Smooth muscle cell (in vitro differentiated cells): Measurements from ENCODE around the gene PSMD5. TPM values are rescaled to one million over a fixed set of nuclear protein-coding genes. Genes with fewer than 3 reads are reported as not detected.

Experiments used
- DNase-seq: peaks from one replicate; lab custom pipeline; 2025; ENCODE audit not compliant: unreplicated experiment; lab: John Stamatoyannopoulos, UW
- H2AFZ ChIP-seq: fragments of 200-600 bp; sonication (generic); 2 replicates; pipeline ENCODE4 v1.6.0; 2016; ENCODE audit warnings: antibody characterized with exemption, low read depth, mild to moderate bottlenecking
- H3F3A ChIP-seq: fragments of 200-600 bp; sonication (generic); 2 replicates; pipeline ENCODE4 v1.6.0; 2017; ENCODE audit warnings: antibody characterized with exemption, low read depth
- H3K27ac ChIP-seq: fragments of 200-600 bp; sonication (generic); 2 replicates; pipeline ENCODE4 v1.5.1; 2016; ENCODE audit warnings: low read depth, mild to moderate bottlenecking
- H3K27me3 ChIP-seq: fragments of 200-600 bp; sonication (generic); 2 replicates; pipeline ENCODE4 v1.6.1; 2016; ENCODE audit warnings: low read depth, mild to moderate bottlenecking
- H3K36me3 ChIP-seq: fragments of 200-600 bp; sonication (generic); 2 replicates; pipeline ENCODE4 v1.5.1; 2016; ENCODE audit warnings: low read depth
- H3K4me1 ChIP-seq: fragments of 200-600 bp; sonication (generic); 2 replicates; pipeline ENCODE4 v1.5.1; 2016; ENCODE audit warnings: low read depth
- H3K4me2 ChIP-seq: fragments of 200-600 bp; sonication (generic); 2 replicates; pipeline ENCODE4 v1.6.0; 2016; ENCODE audit warnings: mild to moderate bottlenecking
- H3K4me3 ChIP-seq: fragments of 200-600 bp; sonication (generic); 2 replicates; pipeline ENCODE4 v1.5.1; 2016; ENCODE audit warnings: mild to moderate bottlenecking
- H3K79me2 ChIP-seq: fragments of 200-600 bp; sonication (generic); 2 replicates; pipeline ENCODE4 v1.6.0; 2016; ENCODE audit warnings: low read depth, mild to moderate bottlenecking
- H3K9ac ChIP-seq: fragments of 200-600 bp; sonication (generic); 2 replicates; pipeline ENCODE4 v1.6.0; 2016; ENCODE audit warnings: low read depth
- H3K9me3 ChIP-seq: fragments of 200-600 bp; sonication (generic); replicated peaks from 2 replicates; pipeline ENCODE4 v1.5.1; 2016; ENCODE audit warnings: low read depth
- H4K20me1 ChIP-seq: fragments of 200-600 bp; sonication (generic); 2 replicates; pipeline ENCODE4 v1.6.0; 2016; ENCODE audit warnings: low read depth
- WGBS: methylation state at CpG from one replicate; pipeline ENCODE4 v1.1.7; 2016; ENCODE audit warnings: low lambda C conversion rate; 5-methylcytosine and 5-hydroxymethylcytosine counted together
- polyA plus RNA-seq: library from polyadenylated mRNA; unstranded; fragments of >200 nt; fragmentation: Nextera tagmentation; extraction: Ambion mirVana; gene quantifications from 2 replicates; pipeline ENCODE4 v1.2.1, GENCODE V29; 2016
- total RNA-seq: library from RNA; depleted of rRNA; stranded (reverse); fragments of >200 nt; gene quantifications from 2 replicates; pipeline ENCODE4 v1.2.3, GENCODE V29; 2014
- TF ChIP-seq, protein P1 (sequence below): fragments of 200-600 bp; sonication (generic); IDR thresholded peaks from 2 replicates; pipeline ENCODE4 v1.5.1; 2017; ENCODE audit warnings: borderline replicate concordance, mild to moderate bottlenecking, antibody characterized with exemption; ENCODE audit not compliant: insufficient read depth, poor library complexity, severe bottlenecking

PSMD5 gene
- total and polyA plus RNA-seq, 2 experiments from 2014 or later, result 14.4 to 18.6 TPM

DNA sequence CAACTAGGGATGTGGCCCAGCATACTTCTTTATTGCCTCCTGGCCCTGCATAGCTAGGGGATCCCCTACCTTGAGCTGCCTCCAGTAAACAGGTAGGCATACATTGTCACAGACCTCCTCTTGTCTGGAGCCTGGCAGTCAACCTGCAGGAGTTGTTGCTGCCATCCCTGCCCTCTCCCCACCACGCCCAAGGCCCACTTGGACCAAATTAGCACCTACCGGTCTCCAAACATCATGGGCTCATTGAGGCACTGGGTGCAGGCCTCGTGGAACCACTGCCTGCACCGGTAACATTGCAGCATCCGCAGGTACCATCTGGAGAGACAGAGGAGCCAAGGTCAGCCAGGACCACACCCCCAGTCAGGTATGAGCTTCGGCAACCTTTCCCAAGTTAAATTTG is 23.9 kb upstream of the PSMD5 start:
- Histone ChIP-seq H3K79me2 (no peaks in the 10 kb centered on the region), H3K4me3 (no peak overlapping the region), H3K9ac (no peak overlapping the region), H4K20me1 (no peaks in the 10 kb centered on the region), H3K9me3 (no peaks in the 10 kb centered on the region), H3K4me2 (no peak overlapping the region), H3F3A (no peaks in the 10 kb centered on the region), H3K36me3 (no peaks in the 10 kb centered on the region), H2AFZ (no peak overlapping the region), H3K4me1 (no peaks in the 10 kb centered on the region), H3K27me3 (no peaks in the 10 kb centered on the region), H3K27ac (no peak overlapping the region)
- 96% methylated on average over 6 of the region's 6 CpGs for WGBS
- no peak for DNase-seq
- TF ChIP-seq, protein P1, sequence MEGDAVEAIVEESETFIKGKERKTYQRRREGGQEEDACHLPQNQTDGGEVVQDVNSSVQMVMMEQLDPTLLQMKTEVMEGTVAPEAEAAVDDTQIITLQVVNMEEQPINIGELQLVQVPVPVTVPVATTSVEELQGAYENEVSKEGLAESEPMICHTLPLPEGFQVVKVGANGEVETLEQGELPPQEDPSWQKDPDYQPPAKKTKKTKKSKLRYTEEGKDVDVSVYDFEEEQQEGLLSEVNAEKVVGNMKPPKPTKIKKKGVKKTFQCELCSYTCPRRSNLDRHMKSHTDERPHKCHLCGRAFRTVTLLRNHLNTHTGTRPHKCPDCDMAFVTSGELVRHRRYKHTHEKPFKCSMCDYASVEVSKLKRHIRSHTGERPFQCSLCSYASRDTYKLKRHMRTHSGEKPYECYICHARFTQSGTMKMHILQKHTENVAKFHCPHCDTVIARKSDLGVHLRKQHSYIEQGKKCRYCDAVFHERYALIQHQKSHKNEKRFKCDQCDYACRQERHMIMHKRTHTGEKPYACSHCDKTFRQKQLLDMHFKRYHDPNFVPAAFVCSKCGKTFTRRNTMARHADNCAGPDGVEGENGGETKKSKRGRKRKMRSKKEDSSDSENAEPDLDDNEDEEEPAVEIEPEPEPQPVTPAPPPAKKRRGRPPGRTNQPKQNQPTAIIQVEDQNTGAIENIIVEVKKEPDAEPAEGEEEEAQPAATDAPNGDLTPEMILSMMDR, result no peak

DNA sequence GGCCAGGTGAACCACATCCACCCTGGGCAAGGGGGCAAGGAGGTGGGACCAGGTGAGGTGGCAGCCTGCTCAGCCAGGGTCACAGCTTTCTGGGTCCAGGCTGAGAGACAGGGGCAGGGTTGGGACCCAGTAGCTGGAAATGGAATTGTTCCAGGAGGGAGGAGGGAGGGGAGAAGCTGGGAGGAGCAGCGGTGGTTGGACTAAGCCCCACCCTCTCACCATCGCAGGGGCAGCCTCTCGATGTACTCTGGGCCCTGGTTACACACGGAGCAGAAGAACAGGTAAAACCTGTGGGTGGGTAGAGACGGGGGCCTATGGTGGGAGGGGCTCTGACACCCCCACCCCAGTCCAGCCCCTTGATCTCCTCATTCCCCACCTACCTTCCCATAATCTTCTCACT is 23.1 kb upstream of the PSMD5 start:
- Histone ChIP-seq H3F3A (no peaks in the 10 kb centered on the region), H3K9ac (no peak overlapping the region), H3K27me3 (no peaks in the 10 kb centered on the region), H3K36me3 (no peaks in the 10 kb centered on the region), H3K27ac (no peak overlapping the region), H2AFZ (no peak overlapping the region), H4K20me1 (no peaks in the 10 kb centered on the region), H3K4me3 (no peak overlapping the region), H3K79me2 (no peaks in the 10 kb centered on the region), H3K4me2 (no peak overlapping the region), H3K9me3 (no peaks in the 10 kb centered on the region), H3K4me1 (no peaks in the 10 kb centered on the region)
- DNase-seq, result no peak
- 79% methylated on average over 5 of the region's 5 CpGs for WGBS
- TF ChIP-seq, protein P1, result no peak

DNA sequence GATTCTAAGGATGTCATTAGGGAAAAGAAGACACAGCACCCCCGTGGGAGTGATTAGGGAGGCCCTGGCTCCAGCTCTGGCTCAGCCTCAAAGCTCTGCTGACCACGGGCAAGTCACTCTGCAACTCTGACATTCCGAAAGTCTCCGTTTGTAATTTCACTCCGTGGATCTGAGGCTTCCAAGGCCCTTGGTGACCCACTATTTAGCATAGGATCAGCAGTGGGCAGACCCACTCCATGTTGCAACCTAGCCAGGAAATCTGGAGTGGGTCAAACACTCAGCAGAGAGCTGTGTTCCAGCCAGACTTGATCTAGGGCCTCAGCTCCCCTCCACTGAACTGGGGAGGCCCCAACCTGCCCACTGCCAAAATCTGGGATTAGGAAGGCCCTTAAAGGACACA is 22.5 kb upstream of the PSMD5 start:
- no peaks in the 10 kb centered on the region for H3K4me1 ChIP-seq
- no peak overlapping the region for H3K9ac ChIP-seq
- TF ChIP-seq, protein P1, result no peak
- no peaks in the 10 kb centered on the region for H3K27me3 ChIP-seq
- H3K9me3 ChIP-seq, result no peaks in the 10 kb centered on the region
- no peaks in the 10 kb centered on the region for H3F3A ChIP-seq
- no peak for DNase-seq
- no peak overlapping the region for H3K4me3 ChIP-seq
- H3K36me3 ChIP-seq, result no peaks in the 10 kb centered on the region
- WGBS, result 46% methylated on average over 5 of the region's 5 CpGs
- H3K27ac ChIP-seq, result no peak overlapping the region
- no peak overlapping the region for H3K4me2 ChIP-seq
- H2AFZ ChIP-seq, result no peak overlapping the region
- no peaks in the 10 kb centered on the region for H3K79me2 ChIP-seq
- no peaks in the 10 kb centered on the region for H4K20me1 ChIP-seq

DNA sequence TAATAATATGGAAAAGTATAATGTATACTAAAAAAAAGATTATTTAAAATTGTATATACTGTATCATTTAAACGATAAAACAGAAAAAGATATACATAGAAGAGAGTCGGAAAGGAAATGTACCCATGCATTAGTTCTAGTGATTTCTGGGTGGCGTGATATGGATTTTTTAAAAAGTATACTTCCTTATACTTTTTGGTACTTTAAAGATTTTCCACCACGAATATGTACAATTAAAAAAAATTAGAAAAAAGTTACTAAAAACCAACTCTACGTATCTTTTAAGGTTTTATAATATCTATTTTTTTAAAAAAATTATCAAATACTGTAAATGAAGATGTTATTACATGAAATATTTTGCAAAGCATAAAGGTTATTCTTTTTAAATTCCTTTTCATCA is 22.0 kb upstream of the PSMD5 start:
- Histone ChIP-seq H3K79me2 (no peaks in the 10 kb centered on the region), H3K4me3 (no peak overlapping the region), H3K27me3 (no peaks in the 10 kb centered on the region), H3F3A (no peaks in the 10 kb centered on the region), H3K4me2 (no peak overlapping the region), H3K9ac (no peak overlapping the region), H2AFZ (no peak overlapping the region), H4K20me1 (no peaks in the 10 kb centered on the region), H3K9me3 (no peaks in the 10 kb centered on the region), H3K4me1 (no peaks in the 10 kb centered on the region), H3K36me3 (no peaks in the 10 kb centered on the region), H3K27ac (no peak overlapping the region)
- TF ChIP-seq, protein P1, result no peak
- 98% methylated on average over 5 of the region's 5 CpGs for WGBS
- no peak for DNase-seq
